Epidermal melanocyte (primary cell): Measurements from ENCODE around the gene IL7R.
"Not testable (repeated sequence)": the region's sequence is repeated elsewhere in the genome, so short reads cannot be mapped to it uniquely, and the experiment has no call there.

Experiments
- DNase-seq: peaks from one replicate; pipeline ENCODE4 v3.0.0; 2011; ENCODE audit warnings: low spot score; ENCODE audit not compliant: insufficient read length

Gene IL7R

DNA sequence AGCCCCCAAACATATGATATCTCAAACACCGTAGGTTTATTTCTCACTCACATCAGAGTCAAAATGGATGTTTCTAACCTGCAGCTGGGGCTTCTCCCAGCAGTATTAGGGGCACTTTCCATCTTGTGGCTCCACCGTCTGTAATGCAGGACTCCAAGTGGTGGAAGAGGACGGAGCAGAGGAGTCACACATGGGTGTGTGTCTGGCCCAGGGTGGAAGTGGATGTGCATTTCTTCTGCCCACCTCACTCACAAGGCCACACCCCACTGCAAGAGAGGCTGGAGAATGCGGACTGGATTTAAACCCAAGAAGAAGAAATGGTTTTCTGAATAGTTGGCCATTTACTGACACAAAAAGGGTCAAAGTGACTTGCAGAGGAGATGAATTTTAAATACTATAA, 13.9 kb downstream of the IL7R start:
- DNase-seq, result no peak

- no peak for DNase-seq
Observed at GRCh38 chr5:35876454-35876853, 19.8 kb downstream of the IL7R start.

- no peak for DNase-seq
Observed at GRCh38 chr5:35876922-35877321, 20.2 kb downstream of the IL7R start.

- DNase-seq, result no peak
Observed at GRCh38 chr5:35877655-35878054, 21.0 kb downstream of the IL7R start.

DNA sequence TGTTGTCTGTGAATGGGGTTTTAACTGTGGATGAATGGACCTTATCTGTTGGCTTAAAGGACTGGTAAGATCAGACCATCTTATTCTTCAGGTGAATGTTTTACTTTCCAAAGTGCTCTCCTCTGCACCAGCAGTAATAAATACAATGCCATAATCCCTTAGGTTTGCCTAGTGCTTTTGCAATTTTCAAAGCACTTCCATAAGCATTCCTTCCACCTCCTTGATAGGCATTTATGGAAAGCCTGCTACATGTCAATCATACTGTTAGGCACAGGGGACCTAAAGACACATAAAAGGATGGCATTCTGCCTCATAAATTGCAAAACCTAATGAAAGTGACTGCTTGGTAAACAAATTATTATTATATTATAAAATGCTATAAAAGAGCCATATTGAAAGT, 21.4 kb downstream of the IL7R start:
- DNase-seq, result no peak

DNA sequence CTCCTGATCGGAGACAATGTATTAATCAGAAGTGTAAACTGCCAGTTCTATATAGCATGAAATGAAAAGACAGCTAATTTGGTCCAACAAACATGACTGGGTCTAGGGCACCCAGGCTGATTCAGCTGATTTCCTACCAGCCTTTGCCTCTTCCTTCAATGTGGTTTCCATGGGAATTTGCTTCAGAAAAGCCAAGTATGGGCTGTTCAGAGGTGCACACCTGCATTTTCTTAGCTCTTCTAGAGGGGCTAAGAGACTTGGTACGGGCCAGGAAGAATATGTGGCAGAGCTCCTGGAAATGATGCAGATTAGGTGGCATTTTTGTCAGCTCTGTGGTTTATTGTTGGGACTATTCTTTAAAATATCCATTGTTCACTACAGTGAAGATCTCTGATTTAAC, 22.4 kb downstream of the IL7R start:
- no peak for DNase-seq

DNA sequence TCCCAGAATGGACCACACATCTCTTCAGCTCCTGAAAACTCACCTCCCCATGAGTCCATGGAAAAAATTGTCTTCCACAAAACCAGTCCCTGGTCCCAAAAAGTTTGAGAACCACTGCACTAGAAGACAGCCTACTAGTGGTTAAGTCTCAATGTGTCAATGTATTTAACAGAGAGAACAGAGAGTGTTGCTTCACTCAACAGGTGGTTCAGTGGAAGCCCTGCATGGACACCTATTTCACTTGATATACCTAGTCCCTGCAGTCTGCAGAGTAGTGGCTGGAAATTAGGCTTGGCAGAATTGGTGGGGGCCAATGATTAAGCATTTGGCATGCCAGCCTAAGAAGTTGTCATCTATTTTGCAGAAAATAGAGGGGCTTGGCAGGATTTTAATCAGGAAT, 23.0 kb downstream of the IL7R start:
- no peak for DNase-seq

- DNase-seq, result no peak
Observed at GRCh38 chr5:35880156-35880555, 23.5 kb downstream of the IL7R start.

DNA sequence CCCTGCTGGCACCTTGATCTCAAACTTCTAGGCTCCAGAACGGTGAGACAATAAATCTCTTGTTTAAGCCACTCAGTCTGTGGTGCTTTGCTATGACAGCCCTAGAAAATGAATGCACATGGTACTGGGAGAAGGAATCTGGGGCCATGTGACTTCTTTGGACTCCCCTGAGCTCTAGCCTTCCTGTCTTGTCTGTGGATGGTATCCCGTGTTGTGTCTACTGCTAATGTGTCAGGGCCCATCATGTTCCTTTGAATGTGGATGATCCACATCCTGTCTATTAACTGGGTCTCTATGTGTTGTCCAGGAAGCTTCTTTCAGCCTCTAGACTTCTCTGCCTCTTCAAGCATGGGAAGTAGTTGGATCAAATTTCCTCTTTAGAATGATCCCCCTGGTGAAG, 25.1 kb downstream of the IL7R start:
- no peak for DNase-seq

- DNase-seq, result peak; percentile 36
Observed at GRCh38 chr5:35884191-35884769, 27.6 kb downstream of the IL7R start.

DNA sequence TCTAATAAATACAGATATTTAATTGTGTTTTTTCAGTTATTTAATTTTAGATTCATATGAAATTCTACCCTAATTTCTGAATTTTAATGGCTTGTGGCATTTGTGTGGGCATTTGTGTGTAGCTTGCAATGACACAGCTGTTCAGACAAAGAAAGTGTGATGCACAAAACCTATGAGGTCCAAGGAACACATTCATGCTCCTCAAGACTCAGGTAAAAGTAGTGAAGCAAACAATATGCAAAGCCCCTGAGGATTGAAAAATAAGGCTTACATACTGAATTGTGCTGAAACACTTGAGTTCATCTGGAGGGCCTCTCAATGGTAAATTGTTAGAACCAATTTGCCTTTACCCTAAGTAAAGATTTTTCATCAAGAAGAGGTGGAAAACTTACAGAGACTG, 28.1 kb downstream of the IL7R start:
- no peak for DNase-seq

DNA sequence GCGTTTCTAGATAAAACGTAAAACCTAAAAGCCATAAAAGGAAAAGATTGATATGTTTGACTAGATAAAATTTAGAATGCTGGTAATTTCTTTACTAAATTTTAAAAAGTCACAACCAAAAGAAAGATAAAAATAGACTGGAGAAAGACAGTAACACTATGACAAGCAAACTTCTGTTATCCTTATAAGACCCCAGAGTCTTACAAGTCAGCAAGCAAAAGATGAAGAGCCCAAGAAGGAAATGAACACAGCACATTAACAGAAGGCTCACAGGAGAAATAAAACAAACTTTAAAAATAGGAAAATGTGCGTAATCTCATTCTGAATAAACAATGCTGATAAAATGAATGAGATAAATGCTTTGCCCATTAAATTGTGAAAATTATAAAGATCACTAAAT, 29.7 kb downstream of the IL7R start:
- DNase-seq, result no peak

DNA sequence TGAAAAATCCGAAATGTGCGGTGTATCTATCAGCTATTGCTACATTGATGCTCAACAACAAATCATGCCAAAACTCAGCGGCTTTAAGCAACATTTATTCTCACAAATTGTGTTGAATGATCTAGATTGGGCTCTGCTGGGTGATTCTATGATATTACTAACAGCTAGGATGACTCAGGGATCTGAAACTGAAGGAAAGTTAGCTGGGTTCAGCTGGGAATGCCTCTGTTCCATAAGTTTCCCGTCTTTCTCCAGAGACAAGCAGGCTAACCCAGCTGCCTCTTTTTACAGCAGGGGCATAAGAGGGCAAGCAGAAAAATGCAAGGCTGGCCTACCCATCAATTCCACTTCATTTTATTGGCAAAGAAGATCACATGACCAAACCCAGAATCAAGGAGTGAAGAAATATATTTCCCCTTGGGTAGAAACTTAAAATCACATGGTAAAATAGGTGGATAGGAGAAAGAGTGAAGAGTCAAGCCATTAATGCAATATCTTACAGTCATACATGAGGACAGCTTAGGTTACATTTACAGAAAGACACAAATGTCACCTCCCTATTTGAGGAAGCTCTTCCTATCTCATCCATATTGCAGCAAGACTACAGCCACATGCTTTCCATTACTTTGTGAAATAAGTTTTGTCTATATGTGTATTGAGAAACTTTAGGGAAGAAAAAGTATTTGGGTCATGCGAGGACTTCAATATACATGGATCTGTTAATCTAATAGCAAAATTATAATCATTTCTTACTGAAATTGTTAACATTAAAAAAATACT, 30.8 kb downstream of the IL7R start:
- DNase-seq, result no peak

GRCh38 chr5:35890021-35891020, 33.6 kb downstream of the IL7R start:
- no peak for DNase-seq

DNA sequence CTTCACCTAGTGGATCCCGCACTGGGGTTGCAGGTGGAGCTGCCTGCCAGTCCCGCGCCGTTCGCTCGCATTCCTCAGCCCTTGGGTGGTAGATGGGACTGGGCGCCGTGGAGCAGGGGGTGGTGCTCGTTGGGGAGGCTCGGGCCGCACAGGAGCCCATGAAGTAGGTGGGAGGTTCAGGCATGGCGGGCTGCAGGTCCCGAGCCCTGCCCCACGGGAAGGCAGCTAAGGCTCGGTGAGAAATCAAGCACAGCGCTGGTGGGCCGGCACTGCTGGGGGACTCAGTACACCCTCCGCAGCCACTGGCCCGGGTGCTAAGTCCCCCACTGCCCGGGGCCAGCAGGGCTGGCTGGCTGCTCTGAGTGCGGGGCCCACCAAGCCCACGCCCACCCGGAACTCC, 36.1 kb downstream of the IL7R start:
- not testable (repeated sequence) for DNase-seq

- no peak for DNase-seq
Observed at GRCh38 chr5:35894131-35894530, 37.4 kb downstream of the IL7R start.

GRCh38 chr5:35898952-35899660, 42.4 kb downstream of the IL7R start:
- no peak for DNase-seq

GRCh38 chr5:35899800-35900199, 43.1 kb downstream of the IL7R start:
- DNase-seq, result no peak

DNA sequence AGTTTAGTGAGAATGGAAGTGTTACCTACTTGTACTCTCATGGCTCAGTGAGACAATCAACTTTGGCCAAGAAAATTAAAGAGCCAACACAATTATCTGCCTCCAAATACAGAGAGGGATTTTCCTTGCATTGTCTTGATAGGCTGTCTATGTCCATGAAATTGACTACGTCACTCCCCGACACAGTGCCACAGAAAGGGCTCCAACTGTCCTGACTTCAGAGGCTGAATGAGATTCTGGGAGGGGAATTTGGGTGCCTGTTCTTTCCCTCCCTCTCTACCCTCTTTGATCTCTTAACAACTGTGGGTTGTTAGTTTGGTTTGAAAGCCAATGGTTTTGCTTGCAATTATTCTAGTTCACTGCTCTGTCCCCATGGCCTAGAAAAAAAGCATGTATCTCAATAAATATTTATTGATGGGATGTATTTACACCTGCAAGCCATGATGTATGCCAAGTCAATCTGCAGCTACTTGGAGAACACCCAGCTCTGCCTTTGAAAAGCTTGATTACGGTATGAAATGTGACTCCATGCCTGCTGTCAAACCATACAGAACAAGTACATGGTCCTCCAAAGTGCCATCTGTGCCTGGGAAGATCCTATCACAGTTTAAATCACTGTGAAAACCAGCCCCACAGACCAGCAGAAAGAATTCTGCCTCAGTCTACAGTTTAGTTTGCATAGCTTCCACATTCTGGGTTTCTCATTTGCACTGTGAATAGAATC, 44.4 kb downstream of the IL7R start:
- no peak for DNase-seq

DNA sequence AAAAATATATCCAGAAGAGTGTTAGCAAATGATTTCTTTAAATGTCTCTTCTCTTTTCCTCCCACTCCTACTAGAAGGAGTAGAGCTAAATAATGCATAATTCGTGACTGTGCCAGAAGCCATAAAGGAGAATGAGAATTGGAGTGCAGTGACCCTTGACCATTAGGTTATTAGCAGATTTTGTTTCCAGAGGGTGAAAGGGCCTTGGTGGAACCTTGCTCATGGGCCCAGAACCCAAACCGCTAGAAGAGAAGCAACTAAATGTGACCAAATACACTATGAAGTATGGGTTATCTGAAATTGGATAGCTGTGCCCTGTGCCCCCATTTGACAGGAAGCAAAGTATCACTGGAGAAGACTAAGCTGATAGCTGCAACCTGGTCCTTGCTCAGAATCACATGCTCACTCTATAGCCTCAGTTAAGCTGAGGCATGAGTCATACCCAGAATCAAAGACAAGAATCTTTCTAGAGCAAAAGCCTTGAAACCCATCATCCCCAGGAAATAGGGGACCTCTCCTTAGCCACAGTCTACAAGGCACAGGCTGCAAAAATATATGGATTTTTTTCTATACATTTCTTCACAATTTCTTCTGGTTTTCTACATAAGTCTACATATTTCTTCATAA, 45.5 kb downstream of the IL7R start:
- DNase-seq, result no peak
